Measurements from ENCODE around the gene SCFD2.
"Not testable (repeated sequence)": the region's sequence is repeated elsewhere in the genome, so short reads cannot be mapped to it uniquely, and the experiment has no call there.

The SCFD2 gene

DNA sequence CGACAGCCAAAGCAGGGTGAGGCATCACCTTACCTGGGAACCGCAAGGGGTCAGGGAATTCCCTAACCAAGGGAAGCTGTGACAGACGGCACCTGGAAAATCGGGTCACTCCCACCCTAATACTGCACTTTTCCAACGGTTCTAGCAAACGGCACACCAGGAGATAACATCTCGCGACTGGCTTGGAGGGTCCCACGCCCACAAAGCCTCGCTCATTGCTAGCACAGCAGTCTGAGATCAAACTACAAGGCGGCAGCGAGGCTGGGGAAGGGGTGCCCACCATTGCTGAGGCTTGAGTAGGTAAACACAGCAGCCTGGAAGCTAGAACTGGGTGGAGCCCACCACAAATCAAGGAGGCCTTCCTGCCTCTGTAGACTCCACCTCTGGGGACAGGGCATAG, 25.7 kb downstream of the SCFD2 start:
- not testable (repeated sequence) for ATAC-seq

DNA sequence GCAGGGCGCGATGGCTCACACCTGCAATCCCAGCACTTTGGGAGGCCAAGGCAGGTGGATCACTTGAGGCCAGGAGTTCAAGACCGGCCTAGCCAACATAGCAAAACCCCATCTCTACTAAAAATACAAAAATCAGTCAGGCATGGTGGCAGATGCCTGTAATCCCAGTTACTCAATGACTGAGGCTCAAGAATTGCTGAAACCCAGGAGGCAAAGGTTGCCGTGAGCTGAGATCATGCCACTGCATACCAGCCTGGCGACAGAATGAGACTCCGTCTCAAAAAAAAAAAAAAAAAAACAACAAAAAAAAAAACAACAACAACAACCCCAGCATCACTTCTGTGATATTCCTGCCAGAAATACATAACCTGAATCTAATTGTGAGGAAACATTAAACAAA, 30.9 kb downstream of the SCFD2 start:
- ATAC-seq: not testable (repeated sequence)

DNA sequence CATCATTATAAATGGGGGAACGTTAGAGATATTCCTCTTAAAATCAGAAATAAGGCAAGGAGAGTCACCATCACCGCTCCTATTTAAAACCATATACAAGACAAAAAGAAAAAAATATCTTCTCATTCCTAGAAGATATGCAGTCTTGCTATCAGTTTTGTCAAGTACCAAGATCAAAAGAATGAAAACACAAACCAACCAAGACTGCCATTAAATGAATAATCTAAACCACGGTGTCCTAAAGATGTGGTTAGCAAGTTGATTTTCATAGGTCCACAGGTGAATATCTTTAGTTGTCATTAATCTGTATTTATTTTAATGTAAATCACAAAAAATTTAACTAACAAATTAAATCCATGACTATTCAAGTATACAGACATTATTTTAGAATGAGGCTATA, 39.3 kb downstream of the SCFD2 start:
- ATAC-seq: no peak

DNA sequence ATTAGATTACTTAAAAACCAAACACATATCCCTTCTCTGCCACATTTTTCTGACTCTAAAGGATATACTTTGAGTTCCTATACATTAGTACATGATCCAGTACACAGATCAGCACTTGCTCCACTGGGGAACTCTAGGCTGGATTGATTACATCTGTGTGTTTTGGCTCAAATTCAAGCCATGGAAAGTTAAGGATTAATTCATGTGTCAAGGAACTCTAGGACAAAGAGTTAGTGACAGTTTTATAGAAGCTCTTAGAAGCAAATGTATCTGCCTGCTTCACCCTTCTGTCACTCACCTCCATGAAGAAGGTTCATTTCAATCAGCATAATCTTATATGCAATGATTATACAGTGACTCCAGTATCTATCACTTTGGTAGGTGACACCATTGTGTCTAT, 43.2 kb downstream of the SCFD2 start:
- ATAC-seq: no peak

DNA sequence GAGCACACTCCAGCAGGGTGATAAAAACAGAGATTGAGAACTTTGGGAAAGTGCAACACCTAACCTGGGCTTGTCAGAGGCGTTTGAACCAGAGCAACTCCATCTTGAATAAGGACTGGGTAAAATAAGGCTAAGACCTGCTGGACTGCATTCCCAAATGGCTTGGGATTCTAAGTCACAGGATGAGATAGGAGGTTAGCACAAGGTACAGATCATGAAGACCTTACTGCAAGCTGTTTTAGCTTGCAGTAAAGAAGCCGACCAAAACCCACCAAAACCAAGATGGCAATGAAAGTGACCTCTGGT, 43.9 kb downstream of the SCFD2 start:
- ATAC-seq: no peak

DNA sequence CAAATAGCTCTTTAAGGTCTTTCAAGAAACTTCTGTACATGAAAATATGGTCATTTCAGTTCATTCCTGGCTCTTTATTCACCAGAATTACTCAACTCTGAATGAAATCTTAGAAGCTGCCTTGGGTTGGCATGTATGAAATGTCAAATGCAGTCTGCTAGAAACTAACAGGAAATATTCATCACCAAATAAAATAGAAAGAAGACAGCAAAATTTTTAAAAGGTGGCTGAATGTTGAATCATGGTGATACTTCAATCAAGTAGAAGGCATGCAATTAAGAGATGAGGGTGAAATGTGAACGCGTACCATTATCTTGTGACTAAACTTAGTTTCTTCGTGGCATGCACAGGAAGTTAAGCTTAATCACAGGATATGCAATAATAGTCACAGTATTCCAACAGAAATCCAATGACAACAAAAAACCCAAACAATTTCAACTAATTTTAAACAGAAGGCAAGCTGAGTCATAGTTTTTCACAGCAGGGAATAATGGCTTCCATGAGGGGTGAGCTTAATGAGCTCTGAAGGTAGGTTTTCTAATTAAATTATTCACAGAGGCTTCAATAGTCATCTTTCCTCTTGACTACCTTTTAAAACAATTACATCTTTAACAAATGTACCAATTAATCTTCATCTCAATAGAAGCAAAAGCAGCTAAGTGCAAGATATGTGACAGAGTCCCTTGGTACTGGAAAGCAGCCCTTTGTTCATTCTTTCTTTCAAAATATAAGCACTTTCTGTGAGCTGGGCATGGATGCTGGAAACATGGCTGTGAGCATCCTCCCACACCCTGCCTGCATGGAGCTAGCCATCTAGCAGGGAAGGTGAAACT, 44.5 kb downstream of the SCFD2 start:
- ATAC-seq: peak; percentile 30 to 41

DNA sequence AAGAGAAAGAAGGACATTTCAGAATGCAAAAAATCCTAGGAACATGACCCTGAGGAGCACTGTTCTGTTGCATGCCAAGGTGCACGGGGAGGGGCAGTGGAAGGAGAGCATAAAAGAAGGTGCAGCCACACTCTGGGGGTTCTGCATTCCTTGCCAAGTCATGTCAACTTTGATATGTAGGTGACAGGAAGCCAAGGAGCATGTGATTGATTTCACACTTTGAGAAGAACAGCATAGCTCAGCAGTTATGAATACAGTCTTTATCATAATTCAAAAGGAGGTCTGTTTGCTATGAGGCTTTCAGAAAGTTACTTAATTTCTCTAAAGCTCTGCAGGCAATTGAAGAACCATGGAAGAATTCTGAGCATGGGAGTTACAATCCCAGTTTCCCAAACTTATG, 50.6 kb downstream of the SCFD2 start:
- ATAC-seq: peak in 1 of 2 donors; percentile 13

DNA sequence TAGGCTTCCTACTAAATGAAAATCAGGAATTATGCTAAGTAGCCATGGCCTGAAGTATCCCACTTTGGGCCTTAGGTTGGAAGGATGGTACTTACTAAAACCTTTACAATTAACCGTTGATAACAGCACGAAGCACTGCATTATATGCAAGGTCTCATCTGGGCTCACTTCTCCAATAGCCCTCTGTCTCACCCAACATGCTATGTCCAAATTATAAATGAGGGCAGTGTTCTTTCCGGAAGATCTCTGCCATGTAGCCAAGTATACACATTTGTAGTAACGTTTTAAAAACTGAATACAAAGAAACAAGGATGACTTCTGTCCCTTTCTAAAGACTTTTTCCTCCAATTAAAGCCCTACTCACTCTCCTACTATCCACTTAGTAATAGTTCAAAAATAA, 51.6 kb downstream of the SCFD2 start:
- no peak for ATAC-seq

DNA sequence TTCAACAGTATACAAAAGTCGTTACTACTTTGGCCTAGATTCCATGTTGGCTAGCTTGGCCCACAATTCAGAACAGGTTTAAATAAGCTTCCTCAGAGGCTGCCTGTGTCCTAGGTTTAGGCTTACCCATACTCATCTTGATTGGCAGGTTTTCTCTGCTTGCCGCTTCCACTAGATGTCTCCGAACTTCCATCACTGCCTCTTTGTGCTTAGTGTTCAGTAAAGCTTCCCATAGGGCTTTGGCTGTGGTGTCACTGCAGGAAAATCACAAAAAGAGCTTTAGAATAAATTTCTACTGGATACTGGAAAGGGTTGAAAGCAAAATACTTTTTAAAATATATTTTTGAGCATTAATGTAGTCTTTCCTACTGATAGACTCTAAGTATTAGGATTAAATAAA, 52.4 kb downstream of the SCFD2 start:
- no peak for ATAC-seq

DNA sequence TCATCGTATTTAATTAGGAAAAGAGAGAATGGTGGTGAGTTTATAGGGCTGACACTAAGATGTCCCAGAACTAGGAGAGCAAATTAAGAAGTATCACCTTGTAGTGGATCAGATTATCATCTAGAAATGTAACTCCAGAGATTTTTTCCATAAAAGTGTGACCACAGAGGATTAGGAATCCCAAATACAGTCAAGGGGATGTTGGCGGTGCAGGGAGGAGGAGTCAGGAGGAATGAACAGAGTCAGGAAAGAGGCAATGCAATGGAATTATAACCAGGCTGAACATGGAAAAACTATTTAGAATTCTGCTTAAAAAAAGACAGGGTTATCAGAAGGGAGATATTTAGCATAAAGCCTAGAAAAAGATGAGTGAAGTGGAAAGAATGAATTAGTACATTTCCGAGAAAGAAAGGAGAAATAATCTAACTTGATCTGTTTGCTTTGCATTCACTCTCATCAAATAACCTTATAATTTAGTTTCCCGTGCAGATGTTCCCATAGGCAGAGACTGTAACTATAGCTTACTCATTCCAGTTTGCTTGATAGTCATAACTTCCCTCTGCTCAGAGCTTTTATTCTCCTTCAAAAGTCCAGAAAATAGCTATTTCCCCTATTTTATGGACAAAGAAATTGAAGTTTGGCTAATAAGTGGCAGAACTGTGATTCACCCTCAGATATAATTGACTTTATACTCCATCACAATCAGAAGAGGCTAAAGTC, 56.4 kb downstream of the SCFD2 start:
- no peak for ATAC-seq

DNA sequence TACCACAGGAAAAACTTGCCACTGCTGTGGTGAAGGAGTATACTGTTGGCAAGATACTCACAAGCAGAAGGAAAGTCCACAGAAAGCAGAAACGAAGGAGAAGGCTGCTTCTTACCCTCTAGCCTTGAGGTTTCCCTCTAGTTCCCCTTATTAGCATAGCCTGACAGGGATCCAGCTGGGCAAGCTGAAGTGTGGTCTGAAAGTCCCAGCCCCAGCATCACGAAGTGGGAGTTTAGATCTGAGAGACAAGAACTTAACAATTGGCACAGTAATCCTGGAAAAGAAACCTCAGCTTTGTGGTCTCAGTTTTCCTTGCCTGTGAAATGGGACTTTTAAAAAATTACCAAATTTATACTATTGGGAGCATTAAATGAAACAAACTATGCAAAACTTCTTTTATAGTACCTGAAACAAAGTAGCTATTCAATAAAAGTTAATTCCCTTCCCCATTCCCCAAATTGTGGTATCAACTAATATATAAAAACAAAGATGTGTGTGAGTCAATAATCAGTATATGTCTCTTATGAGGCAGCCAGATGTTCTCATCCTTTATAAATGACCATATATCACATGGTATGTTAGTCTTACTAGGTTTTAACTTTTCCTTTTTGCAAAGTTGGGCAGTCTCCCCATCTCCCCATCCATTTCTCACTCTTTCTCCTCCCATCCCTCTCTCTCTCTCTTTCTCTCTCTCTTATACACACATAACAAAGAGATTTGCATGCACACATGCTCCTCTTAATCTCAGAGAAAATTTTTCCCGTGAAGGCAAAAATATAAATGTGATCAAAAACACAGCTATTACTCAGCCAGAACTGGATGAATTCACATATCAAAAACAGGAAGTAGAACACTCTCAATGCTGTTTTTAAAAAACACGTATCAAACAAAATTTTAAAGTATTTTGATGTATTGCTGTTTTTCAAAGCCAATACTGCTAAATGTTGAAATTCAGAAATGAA, 57.8 kb downstream of the SCFD2 start:
- ATAC-seq: no peak

DNA sequence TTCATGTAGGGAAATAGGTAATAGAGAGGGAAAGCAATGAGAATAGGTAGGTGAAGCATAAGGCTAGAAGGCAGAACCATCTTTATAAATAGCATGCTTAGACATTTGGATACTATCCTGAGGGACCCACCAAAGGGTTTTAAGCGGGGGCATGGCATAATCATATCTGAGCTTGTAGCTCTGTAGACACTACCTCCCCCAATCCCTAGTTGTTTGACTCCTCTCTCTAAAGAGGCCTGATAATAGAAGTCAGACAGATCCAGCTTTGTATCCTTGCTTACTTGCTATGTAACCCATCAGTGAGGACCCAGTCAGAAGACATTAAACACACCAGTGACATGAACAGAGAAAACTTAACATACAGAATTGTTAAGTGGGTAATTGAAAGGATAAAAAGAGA, 58.7 kb downstream of the SCFD2 start:
- ATAC-seq: no peak

DNA sequence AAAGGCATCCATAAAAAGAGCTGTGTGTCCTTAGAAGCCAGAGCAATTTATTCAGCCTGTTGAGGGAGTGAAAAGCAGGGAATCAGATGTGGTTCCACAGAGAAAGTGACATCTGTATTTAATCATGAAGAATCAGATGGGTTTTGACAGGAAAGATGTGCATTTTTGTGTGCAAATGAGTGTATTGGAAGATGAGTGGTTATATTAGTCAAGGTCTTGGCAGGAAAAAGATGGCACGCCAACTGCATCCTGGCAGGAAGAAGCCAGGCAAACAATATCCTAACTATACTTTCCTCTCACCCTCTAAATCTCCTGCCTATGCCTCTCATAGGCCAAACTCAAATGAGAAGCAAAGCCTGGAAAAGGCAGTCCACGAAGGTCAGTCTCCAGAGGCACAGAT, 59.1 kb downstream of the SCFD2 start:
- no peak for ATAC-seq

DNA sequence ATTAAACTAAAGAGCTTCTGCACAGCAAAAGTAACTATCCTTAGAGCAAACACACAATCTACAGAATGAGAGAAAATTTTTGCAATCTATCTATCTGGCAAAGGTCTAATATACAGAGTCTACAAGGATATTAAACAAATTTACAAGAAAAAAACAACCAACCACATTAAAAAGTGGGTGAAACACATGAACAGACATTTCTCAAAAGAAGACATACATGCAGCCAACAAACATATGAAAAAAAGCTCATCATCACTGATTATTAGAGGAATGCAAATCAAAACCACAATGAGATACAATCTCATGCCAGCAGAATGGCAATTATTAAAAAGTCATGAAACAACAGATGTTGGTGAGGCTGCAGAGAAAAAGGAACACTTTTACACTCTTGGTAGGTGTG, 73.7 kb downstream of the SCFD2 start:
- ATAC-seq: not testable (repeated sequence)

DNA sequence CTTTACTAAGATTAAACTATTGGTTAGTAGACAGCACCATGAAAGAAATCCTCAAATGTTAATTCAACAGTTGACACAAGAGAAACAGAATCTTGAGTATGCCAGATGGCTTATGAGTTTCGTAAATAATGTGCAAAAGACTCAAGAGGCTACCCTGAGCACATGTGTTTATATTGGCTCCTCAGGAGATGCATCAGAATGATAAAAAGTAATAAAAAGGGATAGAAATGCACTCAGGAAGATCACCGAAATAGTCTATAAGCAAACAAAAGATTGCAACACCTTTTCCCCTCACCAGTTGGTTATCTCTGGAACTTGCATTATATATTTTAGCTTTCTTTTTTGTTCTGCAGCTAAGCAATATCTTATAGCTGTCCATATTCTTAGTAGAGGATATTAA, 84.4 kb downstream of the SCFD2 start:
- no peak for ATAC-seq

DNA sequence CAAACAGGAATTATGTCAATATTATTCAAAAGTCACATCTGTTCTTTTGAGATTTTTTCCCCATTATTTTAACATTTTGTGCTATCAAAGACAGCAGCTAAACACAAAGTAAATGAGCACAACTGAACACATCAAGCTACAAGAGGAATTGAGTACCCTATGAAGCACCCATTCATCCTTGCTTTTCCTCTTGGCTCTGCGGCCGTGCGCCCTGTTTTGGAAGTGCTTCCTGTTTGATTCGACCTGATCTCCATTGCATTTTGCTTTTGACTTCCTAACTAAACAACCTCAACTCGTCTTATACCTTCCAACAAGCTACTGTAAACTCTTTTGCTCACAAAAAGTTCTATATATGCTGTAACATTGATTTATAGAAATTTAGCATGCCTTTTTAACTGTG, 85.0 kb downstream of the SCFD2 start:
- ATAC-seq: no peak

DNA sequence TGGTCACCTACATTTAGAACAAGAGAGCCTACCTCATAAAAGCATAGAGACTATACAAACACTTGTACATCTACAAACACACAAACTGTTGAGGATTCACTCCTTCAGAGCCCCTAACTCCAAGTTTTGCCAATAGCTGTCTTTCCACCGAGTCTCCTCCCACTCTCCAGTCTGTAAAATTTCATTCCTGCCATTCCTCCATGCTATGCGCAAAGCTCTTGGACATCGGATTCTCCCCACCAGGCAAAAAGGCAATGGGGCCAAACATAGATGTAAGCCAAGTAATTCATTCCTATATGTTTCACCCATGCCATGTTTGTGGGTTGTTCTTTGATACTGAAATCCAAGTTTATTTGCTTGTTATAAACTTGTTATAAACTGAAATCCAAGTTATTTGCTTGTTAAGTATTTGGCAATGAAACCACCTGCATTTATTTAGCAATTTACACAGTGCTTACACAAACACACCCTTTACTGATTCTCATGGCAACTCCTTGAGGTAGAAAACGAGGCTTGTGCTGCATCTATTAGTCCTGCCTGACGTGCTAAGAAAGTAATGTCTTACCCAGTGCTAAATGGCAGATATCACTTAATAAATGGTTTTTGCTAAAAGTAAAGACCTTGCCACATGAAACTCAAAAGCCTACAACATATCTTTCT, 91.1 kb downstream of the SCFD2 start:
- ATAC-seq: no peak

DNA sequence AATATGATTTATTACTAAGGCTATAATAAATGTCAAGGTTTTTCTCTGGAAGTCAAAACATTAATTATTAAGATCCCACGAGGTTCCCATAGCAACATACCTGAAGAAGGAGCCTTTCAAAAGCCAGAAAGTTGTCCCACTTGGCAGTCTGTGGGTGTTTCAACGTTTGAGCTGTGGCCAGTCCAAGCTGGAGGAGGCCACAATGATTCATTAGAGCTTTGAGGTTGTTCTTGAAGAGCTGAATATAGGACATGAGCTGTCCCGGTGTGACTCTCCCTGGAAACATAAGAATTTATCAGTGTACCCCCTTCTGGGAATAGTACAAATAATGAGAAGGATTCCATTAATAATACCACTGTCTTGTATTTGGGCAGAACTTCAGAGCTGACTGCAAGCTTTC, 92.1 kb downstream of the SCFD2 start:
- no peak for ATAC-seq

DNA sequence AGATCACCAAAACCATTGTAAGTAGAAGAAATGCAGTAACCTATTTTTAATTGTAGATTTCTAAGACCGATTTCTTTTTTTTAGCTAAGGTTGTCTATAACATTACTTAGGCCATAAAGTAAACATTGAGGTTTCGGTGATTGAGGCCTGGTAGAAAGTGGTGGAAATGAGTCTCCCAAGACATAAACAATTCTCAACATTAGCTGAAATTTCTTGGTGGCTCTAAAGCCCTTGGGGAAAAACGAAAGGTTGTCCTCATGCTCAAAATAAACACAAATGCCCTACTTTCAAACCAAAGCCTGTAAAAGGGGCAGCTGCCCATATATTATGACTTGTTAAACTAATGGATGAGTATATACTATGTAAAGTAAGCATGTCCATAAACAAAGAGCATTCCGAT, 98.8 kb downstream of the SCFD2 start:
- ATAC-seq: no peak

DNA sequence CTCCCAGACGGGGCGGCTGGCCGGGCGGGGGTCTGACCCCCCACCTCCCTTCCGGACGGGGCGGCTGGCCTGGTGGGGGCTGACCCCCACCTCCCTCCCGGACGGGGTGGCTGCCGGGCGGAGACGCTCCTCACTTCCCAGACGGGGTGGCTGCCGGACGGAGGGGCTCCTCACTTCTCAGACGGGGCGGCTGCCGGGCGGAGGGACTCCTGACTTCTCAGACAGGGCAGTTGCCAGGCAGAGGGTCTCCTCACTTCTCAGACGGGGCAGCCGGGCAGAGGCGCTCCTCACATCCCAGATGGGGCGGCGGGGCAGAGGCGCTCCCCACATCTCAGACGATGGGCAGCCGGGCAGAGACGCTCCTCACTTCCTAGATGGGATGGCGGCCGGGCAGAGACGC, 109.9 kb downstream of the SCFD2 start:
- ATAC-seq: not testable (repeated sequence)

DNA sequence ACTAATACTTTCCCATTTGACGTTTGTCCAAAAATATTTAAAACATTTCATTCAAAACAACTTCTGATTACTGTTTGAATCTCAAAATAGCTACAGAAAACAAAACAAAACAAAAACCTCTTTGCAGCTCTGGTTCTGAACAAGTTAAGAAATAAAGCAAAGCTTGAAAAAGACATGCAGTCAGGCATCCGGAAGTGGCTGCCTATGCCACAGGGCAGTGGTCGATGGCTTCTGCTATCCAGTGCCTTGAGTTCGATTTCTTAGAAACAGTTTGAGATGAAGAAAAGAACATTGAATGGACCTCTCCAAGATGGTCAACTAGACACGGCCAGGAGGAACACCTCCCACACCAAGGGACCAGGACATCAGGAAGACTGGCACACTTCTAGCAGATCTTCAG, 125.3 kb downstream of the SCFD2 start:
- ATAC-seq: no peak

DNA sequence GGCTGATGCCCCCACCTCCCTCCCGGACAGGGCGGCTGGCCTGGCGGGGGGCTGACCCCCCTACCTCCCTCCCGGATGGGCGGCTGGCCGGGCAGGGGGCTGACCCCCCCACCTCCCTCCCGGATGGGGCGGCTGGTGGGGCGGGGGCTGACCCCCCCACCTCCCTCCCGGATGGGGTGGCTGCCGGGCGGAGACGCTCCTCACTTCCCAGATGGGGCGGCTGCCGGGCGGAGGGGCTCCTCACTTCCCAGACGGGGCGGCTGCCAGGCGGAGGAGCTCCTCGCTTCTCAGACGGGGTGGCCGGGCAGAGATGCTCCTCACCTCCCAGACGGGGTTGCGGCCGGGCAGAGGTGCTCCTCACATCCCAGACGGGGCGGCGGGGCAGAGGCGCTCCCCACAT, 127.5 kb downstream of the SCFD2 start:
- not testable (repeated sequence) for ATAC-seq

DNA sequence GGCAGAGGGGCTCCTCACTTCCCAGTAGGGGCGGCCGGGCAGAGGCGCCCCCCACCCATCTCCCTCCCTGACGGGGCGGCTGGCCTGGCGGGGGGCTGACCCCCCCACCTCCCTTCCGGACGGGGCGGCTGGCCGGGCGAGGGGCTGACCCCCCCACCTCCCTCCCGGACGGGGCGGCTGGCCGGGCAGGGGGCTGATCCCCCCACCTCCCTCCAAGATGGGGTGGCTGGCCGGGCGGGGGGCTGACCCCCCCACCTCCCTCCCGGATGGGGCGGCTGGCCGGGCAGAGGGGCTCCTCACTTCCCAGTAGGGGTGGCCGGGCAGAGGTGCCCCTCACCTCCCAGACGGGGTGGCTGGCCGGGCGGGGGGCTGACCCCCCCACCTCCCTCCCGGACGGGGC, 128.1 kb downstream of the SCFD2 start:
- not testable (repeated sequence) for ATAC-seq

Data from activated CD4-positive, CD25-positive, alpha-beta regulatory T cell treated with anti-CD3 and anti-CD28 coated beads, Interleukin-2, amount 50 U/mL, for 24 hours (primary cell).